Omental fat pad (tissue), 4 donors: ENCODE measurements around the gene ATG2B. TPM values are rescaled to one million over a fixed set of nuclear protein-coding genes. Genes with fewer than 3 reads are reported as not detected.

Source experiments
- ATAC-seq: fragments of 150-250 bp; one replicate; pipeline ENCODE4 v1.9.1; 2016; ENCODE audit warnings: mild to moderate bottlenecking, moderate library complexity; ENCODE audit not compliant: low FRiP score
- DNase-seq: peaks from one replicate; pipeline ENCODE4 v3.0.0-alpha.2; 2019; ENCODE audit warnings: low spot score
- total RNA-seq, 4 donors: library from RNA; depleted of rRNA; stranded (reverse); fragments of >200 nt; gene quantifications; one replicate each; pipeline ENCODE4 v1.1.0, GENCODE V29; 2016
- TF ChIP-seq, protein P1 (sequence below), 3 donors: fragments of 450-650 bp; IDR thresholded peaks; one replicate each; pipeline ENCODE4 v1.5.1; 2016 to 2017; ENCODE audit warnings: antibody characterized with exemption in 3 of 3, mild to moderate bottlenecking in 3 of 3, moderate library complexity in 2 of 3

The ATG2B gene
- total RNA-seq, 4 donors from 2014 or later: 22.9 to 33.1 (median 27.3) TPM

DNA sequence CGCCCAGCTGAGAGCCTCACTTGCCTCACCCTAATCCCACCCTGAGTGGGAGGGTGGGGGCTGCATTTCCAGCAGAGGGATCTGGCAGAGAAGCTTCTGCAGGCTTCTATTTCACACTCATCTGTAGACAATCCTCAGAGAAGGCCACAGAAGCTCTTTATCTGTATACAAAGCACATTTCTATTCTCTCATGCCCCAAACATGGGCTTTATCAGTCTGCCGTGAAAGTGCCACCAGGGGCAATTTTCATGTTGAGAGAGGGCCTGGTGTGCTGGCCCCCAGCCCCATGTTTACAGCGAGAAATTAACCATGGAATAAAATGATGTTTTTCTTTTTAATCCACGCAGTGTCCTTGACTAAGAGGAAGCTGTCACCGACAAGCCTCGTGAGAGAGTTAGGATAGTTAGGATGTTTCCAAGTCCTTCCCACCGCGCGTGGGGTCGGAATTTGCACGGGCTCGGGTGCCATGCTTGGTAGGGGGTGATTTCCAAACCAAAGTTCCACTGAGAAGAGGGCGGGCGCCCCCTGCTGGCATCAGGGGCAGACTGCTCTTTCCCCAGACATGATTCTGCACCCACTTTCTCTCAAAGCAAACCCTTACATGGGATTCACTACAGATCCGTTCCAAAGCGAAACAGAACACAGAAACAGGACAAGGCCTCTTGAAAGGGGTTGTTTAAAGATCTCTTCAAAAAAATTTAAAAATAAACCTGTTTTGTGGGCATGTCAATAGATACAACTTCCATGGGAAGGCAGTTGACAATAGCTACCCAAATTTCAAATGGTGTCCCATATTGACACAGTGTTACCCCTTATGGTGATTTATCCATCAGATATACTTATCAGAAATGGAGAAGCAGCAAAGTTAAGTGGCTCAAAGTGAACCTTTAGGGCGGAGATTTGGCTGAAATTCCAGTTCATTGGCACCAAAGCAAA lies 87.7 kb downstream of the ATG2B start:
- DNase-seq (peak; percentile 75), ATAC-seq (peak; percentile 48)
- TF ChIP-seq, protein P1, sequence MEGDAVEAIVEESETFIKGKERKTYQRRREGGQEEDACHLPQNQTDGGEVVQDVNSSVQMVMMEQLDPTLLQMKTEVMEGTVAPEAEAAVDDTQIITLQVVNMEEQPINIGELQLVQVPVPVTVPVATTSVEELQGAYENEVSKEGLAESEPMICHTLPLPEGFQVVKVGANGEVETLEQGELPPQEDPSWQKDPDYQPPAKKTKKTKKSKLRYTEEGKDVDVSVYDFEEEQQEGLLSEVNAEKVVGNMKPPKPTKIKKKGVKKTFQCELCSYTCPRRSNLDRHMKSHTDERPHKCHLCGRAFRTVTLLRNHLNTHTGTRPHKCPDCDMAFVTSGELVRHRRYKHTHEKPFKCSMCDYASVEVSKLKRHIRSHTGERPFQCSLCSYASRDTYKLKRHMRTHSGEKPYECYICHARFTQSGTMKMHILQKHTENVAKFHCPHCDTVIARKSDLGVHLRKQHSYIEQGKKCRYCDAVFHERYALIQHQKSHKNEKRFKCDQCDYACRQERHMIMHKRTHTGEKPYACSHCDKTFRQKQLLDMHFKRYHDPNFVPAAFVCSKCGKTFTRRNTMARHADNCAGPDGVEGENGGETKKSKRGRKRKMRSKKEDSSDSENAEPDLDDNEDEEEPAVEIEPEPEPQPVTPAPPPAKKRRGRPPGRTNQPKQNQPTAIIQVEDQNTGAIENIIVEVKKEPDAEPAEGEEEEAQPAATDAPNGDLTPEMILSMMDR (IDR thresholded peaks at IDR 0.05): peak in 2 of 3 donors; percentile 69 to 94

DNA sequence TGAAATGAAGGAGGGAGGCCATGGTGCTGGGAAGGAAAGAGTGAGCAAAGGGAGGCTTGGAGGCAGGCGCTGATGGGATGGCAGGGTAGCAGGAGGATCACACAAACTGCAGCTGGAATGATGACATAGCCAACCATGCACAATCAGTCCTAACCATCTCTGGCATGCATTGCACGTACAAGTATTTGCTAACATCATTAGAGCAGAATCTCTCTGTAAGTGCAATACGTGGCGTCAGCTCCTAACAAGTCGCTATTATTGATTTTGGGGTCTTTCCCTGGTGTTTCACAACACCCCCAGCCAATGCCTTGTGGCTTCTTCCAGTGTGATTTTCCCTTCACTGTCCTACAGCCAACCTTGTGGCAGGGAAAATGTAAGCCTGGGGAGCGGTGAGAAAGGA lies 88.6 kb downstream of the ATG2B start:
- ATAC-seq: no peak
- TF ChIP-seq, protein P1 (IDR thresholded peaks at IDR 0.05): no peak
- DNase-seq: no peak

DNA sequence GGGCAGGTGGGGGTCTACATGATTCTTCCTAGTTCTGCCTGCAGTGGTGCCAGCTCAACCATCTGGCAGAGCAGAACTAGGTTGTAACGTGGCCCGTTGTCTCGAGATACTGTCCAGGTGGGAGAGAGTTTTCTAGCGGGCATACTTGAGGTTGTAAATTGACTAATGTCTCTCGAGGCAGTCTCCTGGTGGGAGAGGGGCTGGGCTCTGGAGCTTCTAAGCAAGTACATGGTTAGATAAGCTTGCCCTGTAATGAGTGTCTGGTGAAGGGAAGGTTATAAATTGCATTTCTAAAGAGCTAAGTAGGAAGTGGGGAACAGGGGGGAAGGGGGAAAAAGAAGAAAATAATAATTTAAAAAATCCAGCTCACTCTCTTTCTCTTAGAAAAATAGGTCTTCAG lies 89.0 kb downstream of the ATG2B start:
- ATAC-seq (no peak), DNase-seq (no peak)
- TF ChIP-seq, protein P1 (IDR thresholded peaks at IDR 0.05): no peak

DNA sequence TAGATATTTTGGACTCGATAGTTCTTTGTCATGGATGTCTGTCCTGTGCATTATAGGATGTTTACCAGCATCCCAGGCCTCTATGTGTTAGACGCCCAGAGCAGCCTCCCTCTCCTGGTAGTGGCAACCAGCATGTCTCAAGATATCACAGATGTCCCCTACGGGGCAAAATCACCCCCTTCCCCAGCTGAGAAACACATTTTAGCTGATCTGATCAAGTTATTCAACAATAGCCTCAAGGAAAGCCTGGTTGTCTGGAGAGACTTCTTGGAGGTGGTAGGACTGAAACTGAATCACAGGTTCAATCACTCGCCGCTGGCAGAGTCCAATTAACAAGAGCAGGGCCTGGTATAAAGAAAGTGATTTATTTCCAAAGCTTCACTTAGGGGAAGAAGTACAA lies 89.5 kb downstream of the ATG2B start:
- ATAC-seq (no peak), DNase-seq (no peak)
- TF ChIP-seq, protein P1 (IDR thresholded peaks at IDR 0.05): no peak

DNA sequence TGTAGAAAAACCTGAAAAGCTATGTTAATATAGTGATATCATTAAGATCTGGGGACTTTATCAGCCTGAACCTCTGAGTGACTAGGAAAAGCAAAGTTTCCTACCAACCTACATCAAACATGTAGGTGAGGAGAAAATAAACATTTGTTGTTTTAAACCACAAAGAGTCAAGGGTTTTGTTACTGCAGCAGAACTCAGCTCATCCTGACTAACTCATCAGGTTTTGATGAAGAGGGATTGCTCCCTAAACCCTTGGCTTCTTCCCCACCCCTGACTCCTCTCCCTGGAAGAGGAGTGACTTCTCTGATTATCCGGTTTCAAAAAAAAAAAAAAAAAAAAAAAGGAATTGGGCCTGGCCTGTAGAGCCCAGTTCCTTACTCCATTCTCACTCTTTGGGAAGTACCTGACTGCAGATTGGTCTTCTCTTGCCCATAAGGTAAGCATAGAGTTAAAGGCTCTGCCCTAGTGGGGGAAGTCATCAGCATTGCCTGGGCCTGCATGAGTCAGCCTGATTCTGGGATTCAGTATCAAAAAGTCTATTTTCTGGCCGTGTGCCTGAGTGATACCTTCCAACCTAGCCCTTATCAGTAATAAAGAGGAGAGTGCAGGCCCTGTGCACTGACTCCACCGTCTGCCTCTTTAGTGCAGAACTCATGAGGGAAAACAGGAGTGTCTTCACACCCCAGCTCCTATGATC lies 90.2 kb downstream of the ATG2B start:
- TF ChIP-seq, protein P1 (IDR thresholded peaks at IDR 0.05): no peak
- ATAC-seq (peak; percentile 57), DNase-seq (no peak)

DNA sequence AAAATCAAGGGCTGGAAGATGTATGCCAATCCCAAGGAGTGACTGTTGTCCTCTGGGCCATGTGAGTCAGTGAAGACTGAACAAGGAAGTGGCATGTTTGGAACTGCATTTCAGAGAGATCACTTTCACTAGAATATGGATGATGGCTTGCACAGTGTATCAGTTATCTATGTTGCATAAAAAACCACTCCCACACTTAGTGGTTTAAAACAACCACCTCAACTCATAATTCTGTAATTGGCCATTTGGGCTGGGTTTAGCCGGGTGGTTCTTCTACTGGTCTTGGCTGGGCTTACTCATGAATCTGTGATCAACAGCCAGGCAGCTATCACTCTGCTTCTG lies 91.7 kb downstream of the ATG2B start:
- ATAC-seq (no peak), DNase-seq (no peak)
- TF ChIP-seq, protein P1 (IDR thresholded peaks at IDR 0.05): no peak
